Endothelial cell of umbilical vein (primary cell): ENCODE results near the gene NUDT16L1. TPM values are rescaled to one million over a fixed set of nuclear protein-coding genes. Genes with fewer than 3 reads are reported as not detected.

Experiments
- BruUV-seq: library from RNA; stranded (reverse); fragments of 400-500 nt; replicated peaks from 2 replicates; lab custom pipeline; 2021; lab: Mats Ljungman, UMichigan
- CTCF ChIA-PET: fragments of 300-600, 350-600 bp; sonication (Branson Sonifier 250); formaldehyde crosslinking; loops from one replicate; lab custom pipeline; 2021; ENCODE audit warnings: antibody characterized with exemption, inconsistent platforms; lab: Charles Lee
- POLR2A ChIA-PET: fragments of 300-600, 350-600 bp; sonication (Branson Sonifier 250); formaldehyde crosslinking; loops from one replicate; lab custom pipeline; 2021; ENCODE audit warnings: antibody characterized with exemption, inconsistent platforms; lab: Charles Lee
- DNase-seq: peaks from one replicate; pipeline ENCODE4 v3.0.0-alpha.2; 2011; ENCODE audit warnings: low read depth, low spot score
- FAIRE-seq: peaks from 2 replicates; lab custom pipeline; 2011; peaks lifted over from hg19 to GRCh38; lab: Jason Lieb, UNC
- H2AFZ ChIP-seq: 2 replicates; pipeline ENCODE4 v1.6.0; 2012; ENCODE audit warnings: low read depth, low read length, control low read depth, inconsistent platforms
- H3K27ac ChIP-seq: 2 replicates; pipeline ENCODE4 v1.5.1; 2011; ENCODE audit warnings: low read depth, mild to moderate bottlenecking, control low read depth, low read length, moderate library complexity; ENCODE audit not compliant: insufficient read depth
- H3K27me3 ChIP-seq, 2 experiments: 2 replicates each; pipeline versions ENCODE4 v1.6.0 to v1.6.1; 2011; ENCODE audit warnings: low read length in 2 of 2, mixed read lengths in 1 of 2; ENCODE audit not compliant: control insufficient read depth in 2 of 2, insufficient read depth in 2 of 2
- H3K36me3 ChIP-seq, 2 experiments: 2 replicates in 1 of 2; 3 replicates in 1 of 2; pipeline ENCODE4 v1.5.1; 2011; ENCODE audit warnings: low read length in 2 of 2, mild to moderate bottlenecking in 1 of 2, moderate library complexity in 1 of 2; ENCODE audit not compliant: control insufficient read depth in 2 of 2, insufficient read depth in 2 of 2; ENCODE audit errors: extremely low read depth in 1 of 2
- H3K4me1 ChIP-seq: 3 replicates; pipeline ENCODE4 v1.5.1; 2011; ENCODE audit warnings: mild to moderate bottlenecking, low read length; ENCODE audit not compliant: control insufficient read depth, insufficient read depth; ENCODE audit errors: extremely low read depth
- H3K4me2 ChIP-seq: 2 replicates; pipeline ENCODE4 v1.6.1; 2011; ENCODE audit warnings: low read length, control low read depth, mixed read lengths; ENCODE audit not compliant: insufficient read depth
- H3K4me3 ChIP-seq, 3 experiments: fragments of 200-600 bp in 1 of 3; sonication (generic), shearing (Covaris generic) in 1 of 3; replicated peaks in 1 of 3; 2 replicates each; pipeline ENCODE4 v1.5.1; 2011 to 2016; ENCODE audit warnings: control low read depth in 3 of 3, low read length in 3 of 3, mild to moderate bottlenecking in 2 of 3, inconsistent platforms in 1 of 3, low read depth in 1 of 3, moderate library complexity in 1 of 3; ENCODE audit not compliant: insufficient read depth in 1 of 3
- H3K79me2 ChIP-seq: 2 replicates; pipeline ENCODE4 v1.6.0; 2012; ENCODE audit warnings: low read length, inconsistent platforms; ENCODE audit not compliant: control insufficient read depth, insufficient read depth
- H3K9ac ChIP-seq: replicated peaks from 2 replicates; pipeline ENCODE3; 2011; ENCODE audit warnings: low read length, control low read depth; ENCODE audit not compliant: insufficient read depth; ENCODE audit errors: extremely low read depth
- H3K9me1 ChIP-seq: replicated peaks from 3 replicates; pipeline ENCODE4 v1.6.0; 2011; ENCODE audit warnings: mild to moderate bottlenecking, low read length; ENCODE audit not compliant: control insufficient read depth, insufficient read depth; ENCODE audit errors: extremely low read depth
- H3K9me3 ChIP-seq: replicated peaks from 2 replicates; pipeline ENCODE4 v1.5.1; 2012; ENCODE audit warnings: low read length, inconsistent platforms; ENCODE audit not compliant: control insufficient read depth, insufficient read depth
- H4K20me1 ChIP-seq: replicated peaks from 2 replicates; pipeline ENCODE3; 2011; ENCODE audit warnings: mild to moderate bottlenecking, low read length; ENCODE audit not compliant: control insufficient read depth, insufficient read depth; ENCODE audit errors: extremely low read depth
- CTCF ChIP-seq, 2 donors: IDR thresholded peaks; 1 replicate in 1 of 2; 2 replicates in 1 of 2; pipeline ENCODE4 v1.5.1; 2011; ENCODE audit warnings: low read length in 2 of 2, mild to moderate bottlenecking in 2 of 2, moderate library complexity in 2 of 2, control low read depth in 1 of 2, inconsistent platforms in 1 of 2, low read depth in 1 of 2; ENCODE audit not compliant: insufficient read depth in 1 of 2; ENCODE audit errors: extremely low read depth in 1 of 2
- EZH2 ChIP-seq: IDR thresholded peaks from 2 replicates; pipeline ENCODE4 v1.6.1; 2012; ENCODE audit warnings: borderline replicate concordance, low read depth, mild to moderate bottlenecking, moderate library complexity, low read length, inconsistent platforms; ENCODE audit not compliant: severe bottlenecking
- FOS ChIP-seq: IDR thresholded peaks from 2 replicates; pipeline ENCODE4 v1.6.1; 2011; ENCODE audit warnings: mild to moderate bottlenecking, low read length, moderate library complexity, borderline replicate concordance; ENCODE audit not compliant: insufficient read depth
- GATA2 ChIP-seq: IDR thresholded peaks from 2 replicates; pipeline ENCODE4 v1.7.0; 2011; ENCODE audit warnings: low read depth, mild to moderate bottlenecking, moderate library complexity, mixed read lengths, low read length; ENCODE audit not compliant: insufficient read length, insufficient read depth
- JUN ChIP-seq: IDR thresholded peaks from 2 replicates; pipeline ENCODE4 v1.6.1; 2011; ENCODE audit warnings: borderline replicate concordance, low read depth; ENCODE audit not compliant: insufficient read length, insufficient read depth
- MAX ChIP-seq: IDR thresholded peaks from 2 replicates; pipeline ENCODE4 v1.6.1; 2011; ENCODE audit not compliant: insufficient read depth, insufficient read length
- MYC ChIP-seq: IDR thresholded peaks from one replicate; pipeline ENCODE4 v1.6.1; 2011; ENCODE audit warnings: mild to moderate bottlenecking, low read depth, low read length
- POLR2A ChIP-seq: IDR thresholded peaks from 2 replicates; pipeline ENCODE4 v1.6.1; 2012; ENCODE audit warnings: low read depth, mild to moderate bottlenecking, control low read depth, low read length
- POLR2AphosphoS5 ChIP-seq: IDR thresholded peaks from 2 replicates; pipeline ENCODE4 v1.6.1; 2012; ENCODE audit warnings: low read depth, mild to moderate bottlenecking, control low read depth, low read length, moderate library complexity; ENCODE audit not compliant: insufficient read depth
- dilution Hi-C: fragments of 300-500 bp; cut with MboI; formaldehyde crosslinking; loops from one replicate; pipeline ENCODE4 v1.15.0; 2019; ENCODE audit warnings: low sequenced_read_pairs; ENCODE audit not compliant: extremely low pct_ligation_motif_present
- intact Hi-C: fragments of 100-400 bp; cut with micrococcal nuclease; formaldehyde crosslinking; loops from one replicate; pipeline ENCODE4 v1.10.0; 2022
- polyA plus RNA-seq, 4 experiments: library from polyadenylated mRNA; depleted of rRNA in 3 of 4; stranded (reverse) in 3 of 4; unstranded in 1 of 4; fragments of >200 nt; gene quantifications; 2 replicates each; pipeline versions ENCODE4 v1.2.1 to v1.2.3, GENCODE V29; 2011 to 2012; ENCODE audit warnings: missing spikeins in 1 of 4
- total RNA-seq: library from RNA; stranded (reverse); gene quantifications from 2 replicates; pipeline ENCODE4 v1.2.3, GENCODE V29; 2021

The NUDT16L1 gene
- total and polyA plus RNA-seq, 2 donors (not counting 3 experiments of a cell fraction or from before 2014, with no cell fraction given): 24.7 to 53.1 TPM

DNA sequence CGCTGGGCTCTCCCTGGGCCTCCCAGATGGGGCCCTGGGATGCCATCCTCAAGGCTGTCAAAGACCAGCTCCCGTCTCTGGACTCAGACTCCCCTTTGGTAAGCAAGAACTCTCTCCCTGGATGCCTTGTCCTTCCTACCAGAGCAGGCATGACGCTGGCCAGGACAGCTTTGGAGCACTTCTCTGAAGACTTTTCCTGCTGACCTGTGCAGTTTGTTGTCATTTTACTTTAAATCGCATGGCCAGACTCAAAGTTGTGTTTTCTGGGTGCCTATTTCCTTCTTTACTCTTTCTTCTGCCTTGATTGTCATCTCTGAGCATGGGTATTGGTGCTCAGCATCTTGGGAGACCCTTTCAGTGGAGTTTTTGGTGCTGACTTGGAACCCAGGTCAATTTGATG lies 43.2 kb downstream of the NUDT16L1 start:
- no peaks in the 10 kb centered on the region for H3K27me3 ChIP-seq
- no peak overlapping the region for H3K4me3 ChIP-seq
- DNase-seq (no peak), FAIRE-seq (no peak)
- intact Hi-C loops (no loop called here), dilution Hi-C loops (no loop called here)
- POLR2A ChIA-PET: no interaction called here
- H3K4me2 ChIP-seq: no peak overlapping the region
- no peaks in the 10 kb centered on the region for H3K36me3 ChIP-seq
- H4K20me1 ChIP-seq: no peaks in the 10 kb centered on the region
- CTCF ChIA-PET: no interaction called here
- no peak for TF ChIP-seq FOS
- TF ChIP-seq MAX: no peak
- TF ChIP-seq GATA2: no peak
- TF ChIP-seq MYC: no peak
- TF ChIP-seq CTCF (IDR thresholded peaks at IDR 0.05; ENCODE audit: extremely low read depth in 1 of 2, insufficient read depth in 1 of 2, low read depth in 1 of 2, low read length in 2 of 2): no peak
- no peak for TF ChIP-seq JUN
- TF ChIP-seq POLR2AphosphoS5: no peak
- no peak for TF ChIP-seq POLR2A
- TF ChIP-seq EZH2: no peak
- H2AFZ ChIP-seq: no peak overlapping the region
- BruUV-seq: no TSS peak
- H3K79me2 ChIP-seq: peaks cover 9% of the 10 kb centered on the region
- H3K9me1 ChIP-seq: no peaks in the 10 kb centered on the region
- H3K4me1 ChIP-seq: peaks cover 5% of the 10 kb centered on the region
- H3K9me3 ChIP-seq: no peaks in the 10 kb centered on the region
- H3K9ac ChIP-seq: no peak overlapping the region
- H3K27ac ChIP-seq: no peak overlapping the region
